GM12801 (cell line): ENCODE measurements around the gene SMCO4.

Experiments
- CTCF ChIP-seq: IDR thresholded peaks from one replicate; pipeline ENCODE4 v1.5.1; 2011; ENCODE audit warnings: control low read depth; ENCODE audit not compliant: insufficient read length; ENCODE audit errors: extremely low read depth

Gene SMCO4

GRCh38 chr11:93478841-93479240 lies 64.3 kb downstream of the SMCO4 start:
- no peak for TF ChIP-seq CTCF

- no peak for TF ChIP-seq CTCF
Measured at GRCh38 chr11:93477684-93478234, 65.4 kb downstream of the SMCO4 start.

GRCh38 chr11:93476796-93477195 lies 66.4 kb downstream of the SMCO4 start:
- TF ChIP-seq CTCF = no peak

- no peak for TF ChIP-seq CTCF
Measured at GRCh38 chr11:93474123-93474522, 69.1 kb downstream of the SMCO4 start.

- no peak for TF ChIP-seq CTCF
Measured at GRCh38 chr11:93468290-93468689, 74.9 kb downstream of the SMCO4 start.

GRCh38 chr11:93467054-93467453 lies 76.1 kb downstream of the SMCO4 start:
- no peak for TF ChIP-seq CTCF

- no peak for TF ChIP-seq CTCF
Measured at GRCh38 chr11:93464927-93465540, 78.2 kb downstream of the SMCO4 start.
